ENCODE results near the gene CYP21A2.

The CYP21A2 gene

DNA sequence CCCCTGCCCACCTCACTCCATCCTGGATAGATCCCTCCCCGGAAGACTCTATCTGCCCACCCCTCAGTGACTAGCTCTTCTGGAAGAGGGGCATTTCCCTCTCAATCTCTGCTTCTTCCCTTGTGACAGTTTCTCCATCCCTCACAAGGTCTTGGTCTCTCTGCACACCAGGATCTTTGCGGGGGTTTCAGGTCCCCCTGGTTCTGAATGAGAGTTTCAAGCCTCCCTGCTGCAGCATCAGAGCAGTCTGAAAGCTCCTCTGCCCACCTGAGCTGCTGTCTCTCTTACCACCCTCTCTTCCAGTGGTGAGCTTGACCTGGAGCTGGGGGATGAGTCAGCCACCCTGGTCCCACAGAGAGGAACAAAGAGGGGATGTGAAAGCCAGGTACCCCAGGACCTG is 46.6 kb downstream of the CYP21A2 start:
- DNase-seq: no peak

DNA sequence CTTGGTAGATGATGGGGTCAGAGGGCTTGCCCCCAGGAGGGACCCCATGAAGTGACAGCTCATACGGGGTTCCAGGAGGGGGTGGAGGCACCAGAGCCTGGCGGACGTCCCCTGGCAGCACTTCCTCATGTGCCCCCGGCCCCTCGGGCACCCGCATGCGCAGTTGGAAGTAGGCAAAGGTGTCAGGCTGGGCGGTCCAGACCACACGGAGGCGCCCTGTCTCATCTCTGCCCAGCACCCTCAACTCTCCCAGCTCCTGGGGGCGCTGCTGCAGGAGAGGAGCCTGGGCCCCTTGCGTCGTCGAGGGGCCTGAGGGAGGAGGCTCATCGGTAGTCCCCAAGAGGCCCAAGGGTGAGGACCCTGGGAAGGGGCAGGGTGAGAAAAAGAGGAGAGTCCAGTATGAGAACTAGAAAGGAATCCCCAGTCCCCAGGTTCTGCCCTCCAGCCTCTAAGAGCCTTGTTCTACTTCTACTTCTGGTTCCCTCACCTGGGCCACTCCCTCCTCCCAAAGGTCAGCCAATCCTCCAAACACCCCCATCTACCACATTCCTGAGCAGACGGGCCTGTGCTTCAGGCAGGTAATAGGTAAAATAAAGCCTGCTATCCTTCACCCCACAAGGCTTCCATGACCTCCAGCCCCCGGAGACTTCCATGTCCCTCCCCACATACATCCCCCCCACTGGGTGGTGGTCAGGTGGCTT is 47.7 kb downstream of the CYP21A2 start:
- DNase-seq: no peak

DNA sequence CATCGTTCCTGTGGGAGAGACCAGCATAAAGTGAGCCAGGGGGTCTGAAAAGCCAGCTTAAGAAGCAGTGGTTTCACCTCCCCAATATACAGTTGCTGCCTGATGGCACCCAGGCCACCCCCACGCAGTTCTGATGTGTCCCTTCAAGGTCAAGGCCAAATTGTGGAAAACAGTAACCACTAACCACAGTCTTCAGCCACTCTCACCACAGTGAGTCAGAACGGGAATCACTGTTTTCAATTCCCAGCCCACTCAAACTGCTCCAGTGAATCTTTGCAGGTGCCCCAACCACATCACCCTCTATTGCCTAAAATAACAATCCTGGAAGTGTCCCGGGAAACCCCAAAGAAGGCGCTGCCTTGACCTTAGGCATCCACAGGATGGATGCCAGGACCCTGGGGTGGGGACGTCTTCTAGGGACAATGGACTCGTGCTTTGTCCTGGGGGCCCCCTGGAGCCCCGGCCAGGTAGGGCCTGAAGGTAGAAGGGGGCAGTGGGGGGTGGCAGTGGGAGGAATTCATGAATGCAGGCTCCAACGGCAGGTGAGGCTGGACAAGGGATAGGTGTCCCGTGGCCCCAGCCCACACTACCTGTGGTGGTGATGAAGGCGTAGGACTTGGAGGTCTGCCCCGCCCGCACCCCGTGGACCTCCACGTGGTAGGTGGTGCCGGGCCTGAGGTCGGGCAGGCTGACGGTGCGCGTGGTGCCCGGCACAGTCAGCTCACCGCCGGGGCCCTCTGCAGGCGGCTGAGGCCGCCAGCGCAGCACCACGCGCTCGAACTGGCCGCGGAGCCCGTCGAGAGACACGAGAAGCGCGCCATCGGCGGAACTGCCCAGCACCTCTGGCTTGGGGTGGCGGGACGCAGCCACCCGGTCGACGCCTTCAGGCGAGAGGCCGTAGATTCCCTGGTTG is 48.7 kb downstream of the CYP21A2 start:
- DNase-seq: no peak

DNA sequence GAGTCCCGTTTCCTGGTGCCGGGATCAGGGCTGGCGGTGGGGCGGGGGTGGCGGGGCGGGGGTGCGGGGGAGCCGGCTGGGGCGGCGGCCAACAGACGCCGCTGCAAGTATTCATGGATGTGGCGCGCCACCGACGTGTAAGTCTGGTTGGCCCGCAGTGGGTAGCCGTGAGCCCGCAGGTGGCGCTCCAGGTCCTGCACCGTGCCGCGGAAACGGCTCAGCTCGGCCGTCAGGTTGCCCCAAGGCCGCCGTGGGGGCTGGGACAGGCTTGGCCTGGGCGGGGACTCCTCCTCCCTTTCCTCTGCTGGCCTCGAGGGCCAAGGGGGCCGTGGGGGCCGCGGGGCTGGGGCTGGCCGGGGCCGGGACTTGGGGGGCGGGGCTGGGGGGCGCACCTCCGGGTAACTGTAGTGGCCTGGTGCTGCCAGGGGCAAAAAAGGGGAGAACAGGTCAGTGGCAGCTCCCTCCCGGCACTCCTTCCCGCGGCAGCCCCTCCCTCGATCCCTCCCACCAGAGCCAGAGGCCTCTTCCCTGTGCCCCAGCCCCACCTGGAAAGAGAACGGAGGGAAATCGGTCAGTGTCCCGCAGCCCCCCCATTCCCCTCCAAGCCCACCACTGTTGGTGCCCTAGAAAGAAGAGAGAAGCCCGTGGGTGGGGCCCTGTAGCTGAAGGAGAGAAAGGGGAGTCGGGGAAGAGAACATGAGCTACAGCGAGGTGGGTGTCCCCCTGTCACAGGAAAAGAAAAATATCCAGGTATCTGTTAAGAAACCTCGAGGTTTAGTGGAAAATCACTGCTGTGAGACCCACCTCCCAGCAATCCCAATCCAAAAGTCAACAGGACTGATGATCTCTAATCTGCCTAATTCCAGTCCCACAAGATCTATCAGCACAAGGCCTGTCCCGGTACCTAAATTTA is 49.6 kb downstream of the CYP21A2 start:
- no peak for DNase-seq

DNA sequence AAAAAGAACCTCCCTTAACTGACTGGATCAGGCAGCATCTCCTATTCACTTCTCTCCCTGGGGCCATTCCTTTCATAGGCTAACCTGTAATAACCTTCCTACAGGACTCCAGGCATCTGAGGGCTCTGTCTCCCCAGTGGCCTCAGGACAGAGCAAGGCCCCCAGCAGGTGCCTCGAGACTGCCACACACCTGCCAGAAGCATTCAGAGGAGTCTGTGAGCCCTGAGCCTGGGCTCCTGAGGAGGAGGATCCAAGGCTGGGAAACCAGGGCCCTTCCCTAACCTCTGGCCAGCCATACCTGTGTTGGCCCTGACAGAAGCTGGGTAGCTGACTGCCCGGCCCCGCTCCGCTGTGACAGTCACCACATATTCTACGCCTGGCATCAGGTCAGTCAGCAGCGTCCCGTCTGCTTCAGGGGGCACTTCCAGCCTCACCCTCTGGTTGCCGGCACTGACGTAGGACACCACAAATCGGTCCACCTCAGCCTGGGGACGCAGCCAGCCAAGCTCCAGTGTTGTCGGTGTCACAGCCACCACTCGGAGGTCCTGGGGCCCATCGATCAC is 50.4 kb downstream of the CYP21A2 start:
- DNase-seq: no peak

DNA sequence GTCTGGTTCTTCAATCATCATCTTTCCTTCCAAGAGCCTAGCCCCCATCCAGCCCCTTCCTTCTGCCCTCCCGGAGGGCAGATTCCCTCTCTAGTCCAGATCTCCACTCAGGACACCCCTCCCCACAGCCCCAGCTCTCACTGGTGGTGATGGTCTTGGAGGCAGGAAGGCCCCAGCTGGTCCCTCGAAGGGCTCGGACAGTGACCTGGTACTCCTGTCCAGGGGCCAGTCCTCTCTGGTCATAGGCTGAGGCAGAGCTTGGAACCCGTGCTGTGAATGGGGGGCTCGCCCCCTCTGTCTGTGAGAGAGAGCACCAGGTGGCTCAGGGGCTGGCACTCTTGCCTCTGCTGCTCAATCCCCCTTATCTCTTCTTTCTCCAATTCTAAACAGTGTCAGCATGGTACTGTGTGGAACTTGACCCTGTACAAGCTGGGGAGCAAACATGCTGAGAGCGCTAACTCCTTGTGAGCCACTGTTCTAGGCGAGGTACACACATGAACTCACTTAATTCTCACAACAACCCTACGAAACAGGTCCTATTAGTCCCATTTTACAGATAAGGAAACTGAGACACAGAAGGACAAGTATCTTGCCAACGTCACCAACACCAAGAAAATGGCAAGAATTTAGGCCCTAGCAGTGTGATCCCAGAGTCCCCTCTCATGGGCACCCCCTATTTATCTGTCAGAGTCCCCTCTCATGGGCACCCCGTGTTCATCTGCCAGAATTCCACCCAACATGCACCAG is 51.0 kb downstream of the CYP21A2 start:
- no peak for DNase-seq
